WI38 (cell line): Measurements from ENCODE around the gene ADGRV1.
"Not testable (repeated sequence)": the region's sequence is repeated elsewhere in the genome, so short reads cannot be mapped to it uniquely, and the experiment has no call there.

ENCODE experiments used
- H3K4me3 ChIP-seq: 2 replicates; pipeline ENCODE4 v1.5.1; 2011; ENCODE audit warnings: low read depth, mild to moderate bottlenecking, control low read depth, low read length
- CTCF ChIP-seq: IDR thresholded peaks from 2 replicates; pipeline ENCODE4 v1.5.1; 2012; ENCODE audit warnings: low read depth, mild to moderate bottlenecking, control low read depth, low read length

ADGRV1 gene

GRCh38 chr5:90602681-90603080 is 44.1 kb downstream of the ADGRV1 start:
- TF ChIP-seq CTCF = no peak

GRCh38 chr5:90606539-90606938 is 47.9 kb downstream of the ADGRV1 start:
- no peak overlapping the region for H3K4me3 ChIP-seq
- TF ChIP-seq CTCF = no peak

More at GRCh38 chr5:90602681-90603080, 44.1 kb downstream of the ADGRV1 start:
- H3K4me3 ChIP-seq = no peak overlapping the region

GRCh38 chr5:90612919-90613318 is 54.3 kb downstream of the ADGRV1 start:
- no peak for TF ChIP-seq CTCF
- no peak overlapping the region for H3K4me3 ChIP-seq

GRCh38 chr5:90613459-90613858 is 54.9 kb downstream of the ADGRV1 start:
- H3K4me3 ChIP-seq = no peak overlapping the region

GRCh38 chr5:90613918-90614504 is 55.4 kb downstream of the ADGRV1 start:
- TF ChIP-seq CTCF = no peak
- no peak overlapping the region for H3K4me3 ChIP-seq

More at GRCh38 chr5:90613459-90613858, 54.9 kb downstream of the ADGRV1 start:
- no peak for TF ChIP-seq CTCF

- no peak overlapping the region for H3K4me3 ChIP-seq
- no peak for TF ChIP-seq CTCF
Measured at GRCh38 chr5:90615355-90615754, 56.8 kb downstream of the ADGRV1 start.

- H3K4me3 ChIP-seq = no peak overlapping the region
- TF ChIP-seq CTCF = no peak
Measured at GRCh38 chr5:90618071-90618470, 59.5 kb downstream of the ADGRV1 start.

GRCh38 chr5:90619762-90620161 is 61.2 kb downstream of the ADGRV1 start:
- not testable (repeated sequence) for H3K4me3 ChIP-seq
